Measurements from ENCODE around the gene PIP5K1B. TPM values are rescaled to one million over a fixed set of nuclear protein-coding genes. Genes with fewer than 3 reads are reported as not detected.

PIP5K1B gene
- total and polyA plus RNA-seq, 4 donors, result 0.09 to 30.9 (median 0.29) TPM

DNA sequence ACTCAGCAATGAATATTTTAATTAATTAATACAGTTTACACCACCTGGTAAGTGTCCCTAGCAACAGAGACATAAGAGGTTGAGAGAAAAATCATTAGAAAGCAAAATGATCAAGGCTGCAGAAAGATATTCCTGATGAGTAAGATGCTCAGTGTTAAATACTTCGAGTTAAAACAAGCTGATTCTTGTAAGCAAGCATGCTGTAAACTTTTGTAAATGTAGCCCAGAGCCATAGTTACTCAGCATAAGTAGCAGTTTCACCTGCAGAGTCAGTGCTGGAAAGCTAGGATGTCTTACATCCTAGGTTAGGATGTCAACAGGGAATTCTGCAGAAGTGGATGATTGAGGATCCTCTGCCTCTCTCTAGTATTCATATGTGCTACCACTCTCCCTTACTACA, 304.7 kb downstream of the PIP5K1B start:
- no peaks in the 10 kb centered on the region for H3K4me1 ChIP-seq (ENCODE audit: control insufficient read depth in 4 of 4, insufficient read depth in 4 of 4, low read length in 3 of 4)
- H3K4me3 ChIP-seq (ENCODE audit: low read depth in 1 of 3, low read length in 3 of 3), result no peak overlapping the region
- WGBS, result 47% methylated on average over 1 of the region's 1 CpG
- no peak for DNase-seq (ENCODE audit: low spot score)
- TF ChIP-seq HNF4A (conservative IDR thresholded peaks at IDR 0.05) (no peak), FOXA2 (IDR thresholded peaks at IDR 0.05) (no peak), RAD21 (IDR thresholded peaks at IDR 0.05) (no peak), EGR1 (IDR thresholded peaks at IDR 0.05; ENCODE audit: low read depth in 2 of 2) (no peak), RXRA (IDR thresholded peaks at IDR 0.05) (no peak)
- TF ChIP-seq, protein P1, sequence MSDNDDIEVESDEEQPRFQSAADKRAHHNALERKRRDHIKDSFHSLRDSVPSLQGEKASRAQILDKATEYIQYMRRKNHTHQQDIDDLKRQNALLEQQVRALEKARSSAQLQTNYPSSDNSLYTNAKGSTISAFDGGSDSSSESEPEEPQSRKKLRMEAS (IDR thresholded peaks at IDR 0.05), result no peak
- TF ChIP-seq, protein P2, sequence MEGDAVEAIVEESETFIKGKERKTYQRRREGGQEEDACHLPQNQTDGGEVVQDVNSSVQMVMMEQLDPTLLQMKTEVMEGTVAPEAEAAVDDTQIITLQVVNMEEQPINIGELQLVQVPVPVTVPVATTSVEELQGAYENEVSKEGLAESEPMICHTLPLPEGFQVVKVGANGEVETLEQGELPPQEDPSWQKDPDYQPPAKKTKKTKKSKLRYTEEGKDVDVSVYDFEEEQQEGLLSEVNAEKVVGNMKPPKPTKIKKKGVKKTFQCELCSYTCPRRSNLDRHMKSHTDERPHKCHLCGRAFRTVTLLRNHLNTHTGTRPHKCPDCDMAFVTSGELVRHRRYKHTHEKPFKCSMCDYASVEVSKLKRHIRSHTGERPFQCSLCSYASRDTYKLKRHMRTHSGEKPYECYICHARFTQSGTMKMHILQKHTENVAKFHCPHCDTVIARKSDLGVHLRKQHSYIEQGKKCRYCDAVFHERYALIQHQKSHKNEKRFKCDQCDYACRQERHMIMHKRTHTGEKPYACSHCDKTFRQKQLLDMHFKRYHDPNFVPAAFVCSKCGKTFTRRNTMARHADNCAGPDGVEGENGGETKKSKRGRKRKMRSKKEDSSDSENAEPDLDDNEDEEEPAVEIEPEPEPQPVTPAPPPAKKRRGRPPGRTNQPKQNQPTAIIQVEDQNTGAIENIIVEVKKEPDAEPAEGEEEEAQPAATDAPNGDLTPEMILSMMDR (IDR thresholded peaks at IDR 0.05; ENCODE audit: low read depth, low read length, missing input control), result no peak
- TF ChIP-seq, protein P3, sequence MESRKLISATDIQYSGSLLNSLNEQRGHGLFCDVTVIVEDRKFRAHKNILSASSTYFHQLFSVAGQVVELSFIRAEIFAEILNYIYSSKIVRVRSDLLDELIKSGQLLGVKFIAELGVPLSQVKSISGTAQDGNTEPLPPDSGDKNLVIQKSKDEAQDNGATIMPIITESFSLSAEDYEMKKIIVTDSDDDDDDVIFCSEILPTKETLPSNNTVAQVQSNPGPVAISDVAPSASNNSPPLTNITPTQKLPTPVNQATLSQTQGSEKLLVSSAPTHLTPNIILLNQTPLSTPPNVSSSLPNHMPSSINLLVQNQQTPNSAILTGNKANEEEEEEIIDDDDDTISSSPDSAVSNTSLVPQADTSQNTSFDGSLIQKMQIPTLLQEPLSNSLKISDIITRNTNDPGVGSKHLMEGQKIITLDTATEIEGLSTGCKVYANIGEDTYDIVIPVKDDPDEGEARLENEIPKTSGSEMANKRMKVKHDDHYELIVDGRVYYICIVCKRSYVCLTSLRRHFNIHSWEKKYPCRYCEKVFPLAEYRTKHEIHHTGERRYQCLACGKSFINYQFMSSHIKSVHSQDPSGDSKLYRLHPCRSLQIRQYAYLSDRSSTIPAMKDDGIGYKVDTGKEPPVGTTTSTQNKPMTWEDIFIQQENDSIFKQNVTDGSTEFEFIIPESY (IDR thresholded peaks at IDR 0.05), result no peak
- H3K27me3 ChIP-seq (ENCODE audit: control insufficient read depth in 4 of 4, insufficient read depth in 4 of 4, low read length in 3 of 4), result peaks cover 0 to under 1% (median 0%) of the 10 kb centered on the region in 4 donors
- H3K9me3 ChIP-seq (ENCODE audit: control insufficient read depth in 4 of 4, low read length in 3 of 4), result no peaks in the 10 kb centered on the region
- no peak overlapping the region for H3K27ac ChIP-seq (ENCODE audit: low read depth in 1 of 2, low read length in 2 of 2)
- H3K36me3 ChIP-seq (ENCODE audit: control insufficient read depth in 4 of 4, insufficient read depth in 3 of 4, low read depth in 1 of 4, low read length in 3 of 4), result no peaks in the 10 kb centered on the region
- no peak overlapping the region for H3K9ac ChIP-seq (ENCODE audit: low read depth in 1 of 2, low read length in 2 of 2)

DNA sequence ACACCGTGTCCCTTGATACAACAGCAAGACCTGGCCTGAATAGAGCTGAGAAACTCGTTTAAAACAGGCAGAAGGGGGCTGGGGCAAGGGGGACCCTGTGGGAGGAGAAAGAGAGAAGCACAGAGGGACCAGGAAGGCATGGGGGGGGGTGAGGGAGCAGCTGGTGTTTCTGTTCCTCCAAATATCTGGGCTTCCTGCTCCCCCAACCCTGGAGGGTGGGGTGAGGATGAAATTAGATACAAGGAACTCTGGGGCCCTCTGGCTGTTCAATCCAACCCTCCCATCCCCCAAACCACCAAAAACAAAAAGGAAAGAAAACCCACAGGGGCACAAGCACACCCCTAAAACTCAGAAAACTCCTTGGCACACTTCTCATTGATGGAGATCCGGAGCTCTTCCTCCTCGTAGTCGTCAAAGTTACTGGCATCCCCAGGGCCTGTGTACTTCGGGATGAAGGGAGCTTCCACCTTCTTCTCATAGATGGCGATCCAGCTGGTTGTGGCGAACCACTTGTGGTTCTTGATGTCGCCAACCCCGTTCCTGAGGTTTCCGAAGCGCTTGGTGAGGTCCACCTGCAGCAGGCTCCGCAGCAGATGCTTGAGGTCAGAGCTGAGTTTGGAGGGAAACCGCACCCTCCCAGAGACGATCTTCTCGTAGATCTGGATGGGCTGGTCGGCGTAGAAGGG, 307.8 kb downstream of the PIP5K1B start:
- WGBS, result 76% methylated on average over 18 of the region's 18 CpGs

DNA sequence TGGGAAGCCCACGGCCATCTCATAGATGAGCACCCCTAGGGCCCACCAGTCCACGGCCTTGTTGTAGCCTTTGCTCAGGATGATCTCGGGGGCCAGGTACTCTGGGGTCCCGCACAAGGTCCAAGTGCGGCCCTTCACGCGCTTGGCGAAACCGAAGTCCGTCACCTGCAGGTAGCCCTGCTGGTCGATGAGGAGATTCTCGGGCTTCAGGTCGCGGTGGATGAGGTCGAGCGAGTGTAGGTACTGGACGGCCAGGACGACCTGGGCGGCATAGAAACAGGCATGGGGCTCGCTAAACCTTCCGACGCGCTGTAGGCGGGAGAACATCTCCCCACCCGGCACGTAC, 308.3 kb downstream of the PIP5K1B start:
- H3K9ac ChIP-seq (ENCODE audit: low read depth in 1 of 2, low read length in 2 of 2), result no peak overlapping the region
- no peak for DNase-seq (ENCODE audit: low spot score)
- peaks cover 0 to 3% (median 0%) of the 10 kb centered on the region in 4 donors for H3K4me1 ChIP-seq (ENCODE audit: control insufficient read depth in 4 of 4, insufficient read depth in 4 of 4, low read length in 3 of 4)
- no peaks in the 10 kb centered on the region for H3K27me3 ChIP-seq (ENCODE audit: control insufficient read depth in 4 of 4, insufficient read depth in 4 of 4, low read length in 3 of 4)
- no peaks in the 10 kb centered on the region for H3K36me3 ChIP-seq (ENCODE audit: control insufficient read depth in 4 of 4, insufficient read depth in 3 of 4, low read depth in 1 of 4, low read length in 3 of 4)
- no peaks in the 10 kb centered on the region for H3K9me3 ChIP-seq (ENCODE audit: control insufficient read depth in 4 of 4, low read length in 3 of 4)
- TF ChIP-seq HNF4G (IDR thresholded peaks at IDR 0.05), result no peak
- H3K4me3 ChIP-seq (ENCODE audit: low read depth in 1 of 3, low read length in 3 of 3), result no peak overlapping the region
- WGBS, result 95% methylated on average over 26 of the region's 26 CpGs
- no peak overlapping the region for H3K27ac ChIP-seq (ENCODE audit: low read depth in 1 of 2, low read length in 2 of 2)

More for the DNA sequence above, 307.8 kb downstream of the PIP5K1B start:
- no peak overlapping the region for H3K9ac ChIP-seq (ENCODE audit: low read depth in 1 of 2, low read length in 2 of 2)
- H3K27me3 ChIP-seq (ENCODE audit: control insufficient read depth in 4 of 4, insufficient read depth in 4 of 4, low read length in 3 of 4), result no peaks in the 10 kb centered on the region
- H3K27ac ChIP-seq (ENCODE audit: low read depth in 1 of 2, low read length in 2 of 2), result no peak overlapping the region
- H3K9me3 ChIP-seq (ENCODE audit: control insufficient read depth in 4 of 4, low read length in 3 of 4), result no peaks in the 10 kb centered on the region
- no peak for DNase-seq (ENCODE audit: low spot score)
- TF ChIP-seq YY1 (IDR thresholded peaks at IDR 0.05) (no peak), JUND (IDR thresholded peaks at IDR 0.05) (no peak), RXRA (IDR thresholded peaks at IDR 0.05) (no peak), RAD21 (IDR thresholded peaks at IDR 0.05) (no peak), FOXA2 (IDR thresholded peaks at IDR 0.05) (no peak), FOXA1 (IDR thresholded peaks at IDR 0.05) (no peak), HNF4G (IDR thresholded peaks at IDR 0.05) (no peak), HNF4A (conservative IDR thresholded peaks at IDR 0.05) (no peak), GABPA (IDR thresholded peaks at IDR 0.05 in 1 of 2, conservative IDR thresholded peaks at IDR 0.05 in 1 of 2) (no peak), EGR1 (IDR thresholded peaks at IDR 0.05; ENCODE audit: low read depth in 2 of 2) (no peak)
- TF ChIP-seq, protein P1 (IDR thresholded peaks at IDR 0.05), result no peak
- H3K36me3 ChIP-seq (ENCODE audit: control insufficient read depth in 4 of 4, insufficient read depth in 3 of 4, low read depth in 1 of 4, low read length in 3 of 4), result no peaks in the 10 kb centered on the region
- peaks cover 0 to 3% (median 0%) of the 10 kb centered on the region in 4 donors for H3K4me1 ChIP-seq (ENCODE audit: control insufficient read depth in 4 of 4, insufficient read depth in 4 of 4, low read length in 3 of 4)
- no peak overlapping the region for H3K4me3 ChIP-seq (ENCODE audit: low read depth in 1 of 3, low read length in 3 of 3)
